A549 (cell line): ENCODE results near the gene SSR1. TPM values are rescaled to one million over a fixed set of nuclear protein-coding genes. Genes with fewer than 3 reads are reported as not detected.

Source experiments
- ATAC-seq, 2 experiments: fragments of 200-7000 bp in 1 of 2; fragments of >200 bp in 1 of 2; cut with Nextera tagmentation in 1 of 2; cut with Tn5 transposase in 1 of 2; 3 replicates each; pipeline versions ENCODE4 v1.8.0 to v1.9.1; 2018 to 2020; ENCODE audit warnings: mild to moderate bottlenecking in 1 of 2, moderate library complexity in 1 of 2
- CTCF ChIA-PET: fragments of 300-600 bp; sonication (Branson Sonifier 250); formaldehyde crosslinking; extraction: SDS; loops from one replicate; lab custom pipeline; 2021; ENCODE audit warnings: antibody characterized with exemption, inconsistent platforms; lab: Yijun Ruan, JAX
- POLR2A ChIA-PET: fragments of 350-600 bp; formaldehyde crosslinking; extraction: SDS; loops from one replicate; lab custom pipeline; 2021; ENCODE audit warnings: antibody characterized with exemption, inconsistent platforms; lab: Yijun Ruan, JAX
- DNase-seq, 2 experiments: peaks; one replicate each; pipeline versions ENCODE4 v3.0.0 to v3.0.0-alpha.2; 2011 to 2016; ENCODE audit warnings: low read depth in 1 of 2, low spot score in 1 of 2
- FAIRE-seq: peaks from 2 replicates; lab custom pipeline; 2011; peaks lifted over from hg19 to GRCh38; lab: Jason Lieb, UNC
- H3K27ac ChIP-seq, 2 experiments: fragments of >200 bp; sonication (Bioruptor Twin); formaldehyde crosslinking; 3 replicates each; pipeline ENCODE4 v1.5.1; 2016 to 2017
- H3K4me1 ChIP-seq: fragments of >200 bp; sonication (Bioruptor Twin); formaldehyde crosslinking; 3 replicates; pipeline ENCODE4 v1.6.1; 2016
- H3K4me2 ChIP-seq: fragments of >200 bp; sonication (Bioruptor Twin); formaldehyde crosslinking; 3 replicates; pipeline ENCODE4 v1.6.1; 2016
- H3K4me3 ChIP-seq: fragments of >200 bp; sonication (Bioruptor Twin); formaldehyde crosslinking; 3 replicates; pipeline ENCODE4 v1.5.1; 2016
- H3K9me3 ChIP-seq: fragments of >200 bp; sonication (Bioruptor Twin); formaldehyde crosslinking; 3 replicates; pipeline ENCODE4 v1.6.1; 2016
- CEBPB ChIP-seq, 2 experiments: fragments of >200 bp in 1 of 2; sonication (Bioruptor Twin) in 1 of 2; formaldehyde crosslinking in 1 of 2; IDR thresholded peaks; 2 replicates each; pipeline ENCODE4 v1.6.1; 2012 to 2016
- ESRRA ChIP-seq: fragments of 150-350 bp; IDR thresholded peaks from 2 replicates; pipeline ENCODE4 v1.6.1; 2014; ENCODE audit warnings: mild to moderate bottlenecking, low read length, borderline replicate concordance
- FOSB ChIP-seq: fragments of 250-450 bp; sonication (Bioruptor Pico); IDR thresholded peaks from 2 replicates; pipeline ENCODE4 v1.5.0; 2020; ENCODE audit warnings: mild to moderate bottlenecking, moderate library complexity
- GATA3 ChIP-seq: IDR thresholded peaks from 2 replicates; pipeline ENCODE4 v1.6.1; 2012; ENCODE audit warnings: borderline replicate concordance
- JUN ChIP-seq, 2 experiments: fragments of >200 bp; sonication (Bioruptor Twin); formaldehyde crosslinking; IDR thresholded peaks; 2 replicates in 1 of 2; 3 replicates in 1 of 2; pipeline ENCODE4 v1.6.1; 2016 to 2017
- JUNB ChIP-seq: fragments of >200 bp; sonication (Bioruptor Twin); formaldehyde crosslinking; IDR thresholded peaks from 2 replicates; pipeline ENCODE4 v1.6.1; 2016
- KDM5A ChIP-seq: fragments of 200-600 bp; sonication (generic); IDR thresholded peaks from 2 replicates; pipeline ENCODE4 v1.6.1; 2016; ENCODE audit warnings: antibody characterized with exemption, mild to moderate bottlenecking
- MAFK ChIP-seq: fragments of 450-650 bp; IDR thresholded peaks from 2 replicates; pipeline ENCODE4 v1.6.1; 2014; ENCODE audit not compliant: partially characterized antibody
- NPAS2 ChIP-seq: fragments of 250-450 bp; sonication (Bioruptor Pico); IDR thresholded peaks from 2 replicates; pipeline ENCODE4 v1.8.0; 2022; ENCODE audit warnings: mild to moderate bottlenecking, moderate library complexity, borderline replicate concordance
- PHF8 ChIP-seq: fragments of 200-600 bp; sonication (generic); IDR thresholded peaks from 2 replicates; pipeline ENCODE4 v1.6.1; 2016; ENCODE audit warnings: low read depth, mild to moderate bottlenecking, antibody characterized with exemption, moderate library complexity, borderline replicate concordance
- WGBS: methylation state at CpG from one replicate; pipeline ENCODE4 v1.1.6; 2017; ENCODE audit errors: missing lambda C conversion rate; 5-methylcytosine and 5-hydroxymethylcytosine counted together
- polyA plus RNA-seq, 4 experiments: library from polyadenylated mRNA; depleted of rRNA in 3 of 4; stranded (reverse); fragments of >200 nt; fragmentation: RNase III in 1 of 4; extraction: RNeasy Plus Mini Kit Qiagen cat#74134 plus additional on column Dnase treatment in 1 of 4; gene quantifications; 2 replicates in 3 of 4; 3 replicates in 1 of 4; pipeline ENCODE4 v1.2.3, GENCODE V29; 2011 to 2017
- TF ChIP-seq, protein P1 (sequence below): IDR thresholded peaks from 2 replicates; pipeline ENCODE4 v1.6.1; 2012
- TF ChIP-seq, protein P2 (sequence below): fragments of 450-650 bp; IDR thresholded peaks from 2 replicates; pipeline ENCODE4 v1.6.1; 2014; ENCODE audit warnings: antibody characterized with exemption
- TF ChIP-seq, protein P3 (sequence below): fragments of 250-450 bp; sonication (Bioruptor Pico); IDR thresholded peaks from 2 replicates; pipeline ENCODE4 v1.5.0; 2021; ENCODE audit warnings: mild to moderate bottlenecking, moderate library complexity, borderline replicate concordance

The SSR1 gene
- polyA plus RNA-seq, 2 of the 4 experiments (the other 2 are of a cell fraction): 84.8 to 201 TPM

DNA sequence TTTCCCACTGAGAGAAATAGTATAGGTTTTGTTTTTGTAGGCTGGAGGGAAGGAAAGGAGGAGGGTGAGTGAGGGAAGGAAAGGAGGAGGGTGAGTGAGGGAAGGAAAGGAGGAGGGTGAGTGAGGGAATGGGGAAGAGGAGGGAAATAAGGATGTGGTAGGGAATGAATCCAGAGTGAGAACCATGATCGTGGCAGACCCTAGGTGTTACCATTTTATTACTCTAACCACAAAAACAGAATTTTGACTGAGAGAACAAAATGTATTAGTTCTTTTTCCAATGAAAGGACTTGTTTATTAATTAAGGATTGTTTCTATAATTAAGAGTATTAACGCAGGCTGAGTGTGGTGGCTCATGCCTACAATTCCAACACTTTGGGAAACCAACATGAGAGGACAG is 16.4 kb downstream of the SSR1 start:
- Histone ChIP-seq H3K4me2 (no peak overlapping the region), H3K9me3 (no peaks in the 10 kb centered on the region), H3K4me3 (no peak overlapping the region), H3K27ac (no peak overlapping the region), H3K4me1 (no peaks in the 10 kb centered on the region)
- ATAC-seq (no peak), FAIRE-seq (no peak), DNase-seq (no peak)
- ChIA-PET POLR2A (no interaction called here), CTCF (interaction anchor here (1.3 kb wide), 1 partner anchor 93 kb away, joined by 3 read pairs; the partner anchor contains the start of genes CAGE1 and RIOK1)
- 93% methylated on average over 2 of the region's 2 CpGs for WGBS
- TF ChIP-seq JUN (IDR thresholded peaks at IDR 0.05) (no peak), NPAS2 (CRISPR knock-in tag) (no peak), JUNB (no peak), ESRRA (no peak), PHF8 (no peak), GATA3 (no peak), CEBPB (IDR thresholded peaks at IDR 0.05) (no peak), FOSB (no peak)
- TF ChIP-seq, protein P1, sequence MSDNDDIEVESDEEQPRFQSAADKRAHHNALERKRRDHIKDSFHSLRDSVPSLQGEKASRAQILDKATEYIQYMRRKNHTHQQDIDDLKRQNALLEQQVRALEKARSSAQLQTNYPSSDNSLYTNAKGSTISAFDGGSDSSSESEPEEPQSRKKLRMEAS: no peak
- TF ChIP-seq, protein P2, sequence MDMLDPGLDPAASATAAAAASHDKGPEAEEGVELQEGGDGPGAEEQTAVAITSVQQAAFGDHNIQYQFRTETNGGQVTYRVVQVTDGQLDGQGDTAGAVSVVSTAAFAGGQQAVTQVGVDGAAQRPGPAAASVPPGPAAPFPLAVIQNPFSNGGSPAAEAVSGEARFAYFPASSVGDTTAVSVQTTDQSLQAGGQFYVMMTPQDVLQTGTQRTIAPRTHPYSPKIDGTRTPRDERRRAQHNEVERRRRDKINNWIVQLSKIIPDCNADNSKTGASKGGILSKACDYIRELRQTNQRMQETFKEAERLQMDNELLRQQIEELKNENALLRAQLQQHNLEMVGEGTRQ: no peak

DNA sequence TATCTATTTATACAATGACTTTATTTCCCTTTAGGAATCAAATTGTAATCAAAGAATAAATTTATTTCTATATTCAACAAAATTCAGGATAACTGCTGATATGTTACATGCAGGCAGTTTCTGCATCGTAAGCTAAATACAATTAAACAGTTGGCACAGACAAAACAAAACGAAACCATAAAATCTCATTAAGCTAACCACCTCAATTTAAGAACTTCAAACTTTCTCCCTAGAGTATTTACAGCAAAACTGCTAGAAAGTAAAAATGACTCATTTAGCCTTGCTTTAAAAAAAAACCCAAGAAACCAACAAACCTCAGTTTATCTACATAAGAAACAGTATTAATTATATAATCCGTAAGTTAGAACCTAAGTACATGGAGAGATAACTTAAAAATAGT is 17.1 kb downstream of the SSR1 start:
- Histone ChIP-seq H3K4me1 (no peaks in the 10 kb centered on the region), H3K4me2 (no peak overlapping the region), H3K4me3 (no peak overlapping the region), H3K9me3 (no peaks in the 10 kb centered on the region), H3K27ac (no peak overlapping the region)
- TF ChIP-seq, protein P3, sequence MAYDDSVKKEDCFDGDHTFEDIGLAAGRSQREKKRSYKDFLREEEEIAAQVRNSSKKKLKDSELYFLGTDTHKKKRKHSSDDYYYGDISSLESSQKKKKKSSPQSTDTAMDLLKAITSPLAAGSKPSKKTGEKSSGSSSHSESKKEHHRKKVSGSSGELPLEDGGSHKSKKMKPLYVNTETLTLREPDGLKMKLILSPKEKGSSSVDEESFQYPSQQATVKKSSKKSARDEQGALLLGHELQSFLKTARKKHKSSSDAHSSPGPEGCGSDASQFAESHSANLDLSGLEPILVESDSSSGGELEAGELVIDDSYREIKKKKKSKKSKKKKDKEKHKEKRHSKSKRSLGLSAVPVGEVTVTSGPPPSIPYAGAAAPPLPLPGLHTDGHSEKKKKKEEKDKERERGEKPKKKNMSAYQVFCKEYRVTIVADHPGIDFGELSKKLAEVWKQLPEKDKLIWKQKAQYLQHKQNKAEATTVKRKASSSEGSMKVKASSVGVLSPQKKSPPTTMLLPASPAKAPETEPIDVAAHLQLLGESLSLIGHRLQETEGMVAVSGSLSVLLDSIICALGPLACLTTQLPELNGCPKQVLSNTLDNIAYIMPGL (CRISPR knock-in tag): no peak
- TF ChIP-seq MAFK: peak; percentile 9
- no peak for DNase-seq
- ChIA-PET CTCF (no interaction called here), POLR2A (no interaction called here)
- 84% methylated on average over 3 of the region's 3 CpGs for WGBS
- FAIRE-seq: no peak
- ATAC-seq: no peak

DNA sequence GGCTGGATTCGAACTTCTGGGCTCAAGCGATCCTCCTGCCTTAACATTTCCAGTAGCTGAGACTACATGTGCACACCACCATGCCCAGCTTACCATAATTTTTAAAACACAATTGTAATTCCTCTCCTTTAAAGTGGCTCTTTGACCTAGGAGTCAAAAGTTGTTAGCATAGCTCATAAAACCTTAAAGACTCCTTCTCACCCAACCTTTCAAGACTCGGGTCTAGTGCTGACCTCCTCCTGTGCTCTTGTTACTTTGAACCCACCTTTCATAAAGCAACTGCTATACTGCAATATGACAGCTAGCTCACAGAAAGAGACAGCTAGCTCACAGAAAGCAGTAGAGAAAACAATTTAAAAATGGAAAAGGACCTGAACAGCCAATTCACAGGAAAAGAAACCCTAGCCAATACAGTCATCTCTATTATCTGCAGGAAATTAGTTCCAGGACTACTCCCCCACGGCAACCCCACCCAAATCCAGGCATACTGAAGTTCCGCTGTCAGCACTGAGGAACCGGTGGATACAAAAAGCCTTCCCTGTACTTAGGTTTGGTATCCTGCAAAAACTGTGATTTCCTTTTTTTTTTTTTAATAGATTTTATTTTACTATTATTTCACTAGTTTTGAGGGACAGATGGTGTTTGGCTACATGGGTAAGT is 20.3 kb downstream of the SSR1 start:
- no peak overlapping the region for H3K27ac ChIP-seq
- TF ChIP-seq, protein P1: no peak
- no peaks in the 10 kb centered on the region for H3K9me3 ChIP-seq
- no peaks in the 10 kb centered on the region for H3K4me1 ChIP-seq
- FAIRE-seq (no peak), DNase-seq (no peak), ATAC-seq (no peak)
- no peak overlapping the region for H3K4me2 ChIP-seq
- CTCF ChIA-PET: interaction anchor here (0.9 to 1.6 kb wide), 3 partner anchors 12 to 17 kb away, joined by 3 to 6 read pairs (median 3); no protein-coding TSS in a partner anchor
- no peak overlapping the region for H3K4me3 ChIP-seq
- 91% methylated on average over 6 of the region's 6 CpGs for WGBS
- POLR2A ChIA-PET: no interaction called here

DNA sequence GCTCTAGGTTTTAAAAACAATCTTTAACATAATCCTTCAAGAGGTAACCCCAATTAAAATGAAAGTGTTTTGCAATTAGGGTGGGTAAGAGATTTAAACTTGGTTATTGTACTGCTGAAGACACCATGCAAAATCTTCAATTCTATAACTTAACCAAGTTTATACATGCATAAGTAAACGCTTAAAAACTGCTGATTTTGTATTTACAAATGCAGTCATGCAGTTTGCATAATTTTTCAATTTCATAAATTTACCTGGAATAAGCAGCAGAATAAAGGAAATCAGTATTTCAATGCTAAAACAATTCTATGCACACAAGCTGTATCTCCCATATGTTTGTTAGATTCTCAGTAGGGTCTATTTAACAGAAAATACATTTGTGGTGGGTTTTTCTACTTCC is 22.9 kb downstream of the SSR1 start:
- ATAC-seq: no peak
- no peak for TF ChIP-seq KDM5A
- TF ChIP-seq MAFK: peak; percentile 22
- POLR2A ChIA-PET: no interaction called here
- 95% methylated on average over 1 of the region's 1 CpG for WGBS
- Histone ChIP-seq H3K4me3 (no peak overlapping the region), H3K4me1 (no peaks in the 10 kb centered on the region), H3K9me3 (no peaks in the 10 kb centered on the region), H3K27ac (no peak overlapping the region), H3K4me2 (no peak overlapping the region)
- DNase-seq: no peak
- CTCF ChIA-PET: interaction anchor here (1.2 to 1.4 kb wide), 2 partner anchors 9 to 325 kb away, joined by 3 to 6 read pairs; no protein-coding TSS in a partner anchor
- FAIRE-seq: no peak
